H1 (cell line): ENCODE results near the gene KAZALD1. TPM values are rescaled to one million over a fixed set of nuclear protein-coding genes. Genes with fewer than 3 reads are reported as not detected.
A peak's percentile ranks its signal among the peaks of the same experiment; 100 is the strongest.

Experiments used
- MAX ChIP-seq: IDR thresholded peaks from 2 replicates; pipeline ENCODE4 v1.6.1; 2012; ENCODE audit warnings: inconsistent platforms
- polyA plus RNA-seq, 7 experiments: library from polyadenylated mRNA; depleted of rRNA in 3 of 7; stranded (reverse) in 5 of 7; unstranded in 2 of 7; fragments of >200 nt in 5 of 7; fragments of 200-250 nt in 2 of 7; gene quantifications; 1 replicate in 5 of 7; 2 replicates in 1 of 7; 4 replicates in 1 of 7; pipeline versions ENCODE4 v1.2.1 to v1.2.3, GENCODE V29; 2011 to 2013; ENCODE audit warnings: missing spikeins in 2 of 7, mixed read lengths in 2 of 7
- total RNA-seq: library from RNA; stranded (reverse); fragmentation: NEBNext Ultra II Directional; extraction: Animal tissue kit (Norgen Biotek cat#: 25700); gene quantifications from 2 replicates; pipeline ENCODE4 v1.2.1, GENCODE V29; 2021

KAZALD1 gene
- total and polyA plus RNA-seq, 2 of the 8 experiments (the other 6 are each of a cell fraction or from before 2014, with no cell fraction given), result 0.65 to 1.9 TPM

DNA sequence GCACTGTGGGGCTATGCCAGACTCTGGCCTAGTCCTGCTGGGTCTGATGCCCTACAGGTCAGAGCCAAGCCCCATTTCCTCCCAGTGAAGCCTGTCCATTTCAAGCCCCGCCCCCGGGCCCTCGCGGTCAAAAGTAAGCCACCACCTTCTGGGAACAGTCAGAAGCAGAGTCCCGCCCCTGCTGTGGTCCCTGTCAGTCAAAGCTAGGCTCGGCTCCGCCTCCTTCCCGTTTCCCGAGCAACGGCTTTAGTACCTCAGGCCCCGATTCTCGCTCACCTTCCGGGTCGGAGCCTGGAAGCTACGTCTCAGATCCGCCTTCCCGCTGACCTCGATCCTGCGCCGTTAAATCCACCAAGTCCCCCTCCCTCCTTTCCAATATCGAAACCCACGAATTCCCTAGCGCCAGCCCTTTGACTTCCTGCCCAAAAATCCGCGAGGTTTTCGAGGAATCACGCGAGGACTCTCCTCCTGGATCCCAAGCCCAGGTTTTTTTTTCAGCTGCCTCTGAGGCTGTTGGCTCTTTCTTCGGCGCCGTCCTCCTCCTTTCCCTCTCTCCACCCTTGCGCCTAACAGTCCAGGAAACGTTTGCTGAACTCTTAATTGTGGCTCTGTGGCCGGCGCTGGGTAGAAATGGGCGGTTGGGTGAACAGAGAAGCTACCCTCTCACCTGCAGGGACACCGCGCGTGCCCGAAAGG is 19.0 kb upstream of the KAZALD1 start (continued):
- peak; percentile 17; the same call in 1 of the 2 replicates for TF ChIP-seq MAX
